ENCODE measurements around the gene SLC2A8.

The SLC2A8 gene

GRCh38 chr9:127396808-127397645 lies at the start of gene SLC2A8:
SLC2A8 (plus strand) TSS chr9:127397169; CDS start chr9:127397231, 62 bp downstream.
- peak; percentile 79 for DNase-seq (ENCODE audit: low read depth)

DNA sequence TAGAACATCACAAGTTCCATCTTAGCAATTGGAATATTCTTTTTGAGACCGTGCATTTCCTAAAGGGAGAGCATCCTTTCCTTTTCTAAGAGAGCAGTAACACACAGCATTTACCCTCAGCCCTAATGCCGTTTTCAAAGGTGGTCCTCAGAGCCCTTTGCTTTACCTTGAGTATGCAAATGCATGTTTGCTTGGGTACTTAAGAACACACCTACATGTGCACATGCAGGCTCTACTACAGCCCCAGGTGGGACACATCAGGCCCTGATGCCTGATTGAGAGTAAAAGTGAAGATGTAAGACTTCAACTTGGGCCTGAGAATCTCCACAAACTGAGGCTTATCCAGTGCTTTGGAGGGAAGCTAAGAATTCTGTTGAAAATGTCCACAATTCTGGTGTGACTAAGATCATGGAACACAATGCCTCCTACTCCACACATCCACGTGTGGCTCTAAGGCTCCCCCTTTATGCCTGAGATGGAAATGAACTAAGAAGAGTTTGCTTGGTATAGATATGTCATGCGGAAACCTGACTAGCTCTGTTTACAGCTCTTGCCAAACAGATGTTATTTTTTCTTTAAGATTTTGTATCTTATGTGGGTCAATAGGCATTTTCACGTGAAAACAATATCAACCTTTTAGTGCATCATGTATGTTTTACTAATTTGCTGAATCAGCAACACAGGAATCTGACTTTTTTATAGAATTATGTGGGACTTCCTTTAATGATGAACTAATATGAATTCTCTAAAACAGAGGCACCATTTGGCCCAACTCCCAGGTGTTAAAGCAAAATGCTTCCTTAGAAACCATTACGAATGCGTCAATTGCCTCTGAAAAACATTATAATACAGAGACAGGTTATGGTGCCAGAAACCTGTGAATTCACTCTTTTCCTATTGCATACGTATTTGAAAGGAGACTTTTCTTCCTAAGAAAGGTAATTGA lies 48.9 kb upstream of the SLC2A8 start:
- no peak for DNase-seq (ENCODE audit: low read depth)

DNA sequence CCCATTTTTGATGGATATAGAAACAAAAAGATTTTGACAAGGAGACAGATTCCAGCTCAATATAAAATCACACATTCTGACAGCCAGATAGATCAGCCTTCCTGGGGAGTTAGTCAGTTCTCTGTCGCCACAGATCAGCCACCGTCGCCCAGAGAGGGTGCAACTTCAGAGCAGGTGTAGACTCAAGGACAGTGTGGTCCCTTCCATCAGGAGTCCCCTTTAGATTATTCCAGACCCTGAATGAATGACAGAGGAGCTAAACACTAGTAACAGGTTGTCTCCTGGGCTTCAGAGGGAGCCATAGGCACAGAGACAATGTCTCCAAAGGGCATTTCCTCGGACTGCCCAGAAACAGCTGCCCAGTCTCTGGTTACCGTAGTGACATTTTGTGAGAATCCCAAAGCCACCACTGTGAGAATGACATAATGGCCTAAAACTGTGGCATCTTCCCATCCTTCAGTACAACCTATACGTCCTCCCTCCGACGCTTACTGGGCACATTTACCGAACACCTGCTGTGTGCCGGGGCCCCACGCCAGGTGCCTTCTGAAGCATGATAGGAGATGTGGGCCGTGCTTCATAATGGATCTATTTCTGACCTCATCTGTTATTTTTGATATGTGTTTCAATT lies 47.4 kb upstream of the SLC2A8 start:
- DNase-seq (ENCODE audit: low read depth): no peak

GRCh38 chr9:127351182-127352166 lies 45.5 kb upstream of the SLC2A8 start:
- DNase-seq (ENCODE audit: low read depth): no peak

- DNase-seq (ENCODE audit: low read depth): no peak
Measured at GRCh38 chr9:127353882-127354281, 43.1 kb upstream of the SLC2A8 start.

DNA sequence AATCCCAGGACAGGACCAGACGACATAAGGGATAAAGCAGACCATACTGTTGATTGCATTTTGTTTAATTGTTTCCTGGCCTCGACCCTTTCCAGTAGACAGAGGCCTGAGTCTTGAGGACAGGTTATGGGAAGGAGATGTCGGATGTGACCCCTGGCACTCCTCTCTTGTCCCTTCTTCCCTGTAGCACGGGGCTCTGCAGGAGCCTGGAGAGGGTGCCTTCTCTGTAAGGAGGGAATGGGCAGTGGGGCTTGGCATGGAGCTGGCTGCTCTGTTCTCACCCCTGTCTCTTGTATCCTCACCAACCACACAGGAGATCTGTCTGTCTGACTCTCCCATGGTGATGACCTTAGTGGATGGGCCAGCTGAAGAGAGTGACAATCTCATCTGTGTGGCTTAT lies 40.1 kb upstream of the SLC2A8 start:
- DNase-seq (ENCODE audit: low read depth): no peak

GRCh38 chr9:127358023-127358535 lies 38.9 kb upstream of the SLC2A8 start:
- no peak for DNase-seq (ENCODE audit: low read depth)

DNA sequence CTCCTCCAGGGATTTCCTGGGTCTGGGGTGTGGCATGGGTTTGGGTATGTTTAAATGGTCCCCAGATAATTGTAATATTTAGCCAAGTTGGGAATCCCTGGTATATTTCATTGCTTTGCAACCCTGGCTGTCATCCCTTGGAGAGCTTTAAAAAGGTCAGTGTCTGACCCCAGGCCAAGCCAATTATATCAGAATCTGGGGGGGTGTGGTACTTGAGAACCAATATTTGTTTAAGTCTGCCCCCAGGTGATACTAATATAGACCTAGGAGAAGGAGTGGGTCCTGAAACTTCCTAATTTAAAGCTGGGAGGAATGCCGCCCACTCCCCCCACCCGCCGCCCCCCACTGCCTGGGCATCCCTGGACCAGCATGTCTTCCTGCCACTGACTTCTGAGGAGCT lies 38.2 kb upstream of the SLC2A8 start:
- DNase-seq (ENCODE audit: low read depth): no peak

GRCh38 chr9:127360250-127360649 lies 36.7 kb upstream of the SLC2A8 start:
- DNase-seq (ENCODE audit: low read depth): no peak

DNA sequence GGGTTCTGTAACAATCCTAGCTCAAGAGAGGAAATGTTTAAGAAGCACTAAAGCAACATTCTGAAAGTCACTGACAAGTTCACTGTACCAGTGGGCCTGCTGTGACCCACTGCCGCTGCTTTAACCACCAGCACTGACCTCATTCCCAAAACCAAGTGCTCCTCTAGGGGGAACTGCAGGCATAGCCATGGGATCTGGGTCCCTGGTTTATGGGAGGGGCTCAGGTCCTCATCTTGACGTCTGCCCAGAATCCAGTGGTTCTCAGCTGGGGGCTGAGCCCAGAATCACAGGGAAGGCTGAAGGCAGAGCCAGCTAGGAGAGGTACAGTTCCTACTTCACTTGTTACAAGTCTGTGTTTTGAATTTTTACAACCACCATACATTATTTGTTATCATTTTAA lies 36.1 kb upstream of the SLC2A8 start:
- no peak for DNase-seq (ENCODE audit: low read depth)

GRCh38 chr9:127361561-127361960 lies 35.4 kb upstream of the SLC2A8 start:
- DNase-seq (ENCODE audit: low read depth): no peak

- no peak for DNase-seq (ENCODE audit: low read depth)
Measured at GRCh38 chr9:127362829-127363228, 34.1 kb upstream of the SLC2A8 start.

DNA sequence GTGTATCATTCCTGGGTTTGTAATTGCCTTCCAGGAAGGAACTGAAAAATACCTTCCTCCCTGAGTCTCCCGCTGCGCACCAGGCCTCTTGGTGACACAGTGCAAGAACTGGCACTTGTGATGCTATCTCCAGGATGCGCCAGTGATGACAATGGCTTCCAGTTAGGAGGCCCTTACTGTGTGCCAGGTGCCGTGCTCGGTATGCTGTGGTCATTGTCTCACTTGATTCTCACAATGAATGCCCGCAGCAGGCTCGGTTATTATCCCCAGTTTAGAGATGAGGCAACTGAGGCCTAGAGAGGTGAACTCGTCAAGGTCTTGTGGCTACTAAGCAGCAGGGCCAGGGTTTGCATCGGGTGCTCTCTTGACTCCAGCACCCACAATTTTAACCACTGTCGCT lies 31.5 kb upstream of the SLC2A8 start:
- no peak for DNase-seq (ENCODE audit: low read depth)

GRCh38 chr9:127366594-127366993 lies 30.4 kb upstream of the SLC2A8 start:
- no peak for DNase-seq (ENCODE audit: low read depth)

DNA sequence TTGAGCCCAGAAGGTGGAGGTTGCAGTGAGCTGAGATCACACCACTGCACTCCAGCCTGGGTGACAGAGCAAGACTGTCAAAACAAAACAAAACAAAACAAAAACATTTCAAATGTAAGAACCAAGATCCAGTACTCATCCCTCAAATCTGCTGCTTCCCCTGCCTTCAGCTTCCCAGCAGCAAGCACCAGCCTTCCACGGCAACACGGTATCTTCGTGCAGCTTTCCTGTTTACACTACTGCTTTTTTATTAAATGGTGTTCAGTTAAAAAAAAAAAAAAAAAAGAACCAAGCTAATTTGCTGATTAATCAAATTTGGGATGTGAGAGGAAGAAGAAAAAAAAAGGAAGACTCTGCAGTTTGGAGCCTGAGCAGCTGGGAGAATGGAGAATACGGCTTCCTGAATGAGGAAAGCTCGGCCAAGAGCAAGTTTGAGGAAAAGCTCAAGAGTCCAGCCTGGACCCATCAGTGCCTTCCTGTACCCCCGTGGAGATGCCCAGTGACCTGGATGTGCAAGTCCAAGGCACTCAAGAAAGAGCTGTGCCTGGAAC lies 28.0 kb upstream of the SLC2A8 start:
- DNase-seq (ENCODE audit: low read depth): no peak

- DNase-seq (ENCODE audit: low read depth): no peak
Measured at GRCh38 chr9:127369428-127369827, 27.5 kb upstream of the SLC2A8 start.

DNA sequence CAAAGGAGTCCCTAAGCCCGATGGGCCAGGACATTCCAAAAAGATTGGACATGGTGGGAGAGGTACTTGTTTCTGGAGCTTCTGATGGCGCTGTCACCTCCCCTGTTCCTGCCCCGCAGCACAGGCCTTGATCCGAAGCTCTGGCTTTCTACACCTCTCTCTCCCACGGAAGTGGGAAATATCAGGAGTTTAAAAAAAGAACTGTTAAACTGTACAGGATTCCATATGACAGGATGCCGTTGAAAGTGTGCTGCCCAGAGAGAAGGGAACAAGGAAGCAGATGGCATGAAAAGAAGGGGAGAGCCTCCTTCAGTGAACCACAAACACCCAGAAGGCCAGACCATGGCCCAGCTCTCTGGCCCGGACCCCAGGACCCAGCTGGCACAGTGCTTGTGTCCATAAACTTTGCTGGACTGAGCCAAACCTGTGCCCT lies 26.8 kb upstream of the SLC2A8 start:
- DNase-seq (ENCODE audit: low read depth): no peak

- DNase-seq (ENCODE audit: low read depth): no peak
Measured at GRCh38 chr9:127370672-127371648, 26.0 kb upstream of the SLC2A8 start.

GRCh38 chr9:127380479-127380878 lies 16.5 kb upstream of the SLC2A8 start:
- DNase-seq (ENCODE audit: low read depth): no peak

Measured in stimulated activated CD8-positive, alpha-beta memory T cell treated with anti-CD3 and anti-CD28 coated beads, Interleukin-12 subunit alpha, Interleukin-12 subunit beta, amount 100 ng/mL, for 4 hours (primary cell).